Activated T-helper 2 cell treated with anti-CD3 and anti-CD28 coated beads, Interferon-gamma antibody, Interleukin-2, Interleukin-4, amounts not matched to agents 10 μg/mL and 5 μg/mL and 100 μg/mL, durations not matched to agents 14 hours and 24 hours and 36 hours (primary cell): ENCODE measurements around the gene SHISA4. TPM values are rescaled to one million over a fixed set of nuclear protein-coding genes. Genes with fewer than 3 reads are reported as not detected.
"Not testable (repeated sequence)": the region's sequence is repeated elsewhere in the genome, so short reads cannot be mapped to it uniquely, and the experiment has no call there.

Experiments used
- DNase-seq: peaks from one replicate; pipeline ENCODE4 v3.0.0; 2021; ENCODE audit warnings: low spot score
- H3K27ac Mint-ChIP-seq: one replicate; pipeline ENCODE4 v1.8.0; 2021; ENCODE audit warnings: mixed read lengths
- H3K27me3 Mint-ChIP-seq: one replicate; pipeline ENCODE4 v1.8.0; 2021; ENCODE audit warnings: low read depth, mixed read lengths
- H3K36me3 Mint-ChIP-seq: one replicate; pipeline ENCODE4 v1.8.0; 2021; ENCODE audit warnings: low read depth, mixed read lengths
- H3K4me1 Mint-ChIP-seq: one replicate; pipeline ENCODE4 v1.8.0; 2021; ENCODE audit warnings: low read depth, mixed read lengths
- H3K4me3 Mint-ChIP-seq: one replicate; pipeline ENCODE4 v1.8.0; 2021; ENCODE audit warnings: low read depth, mild to moderate bottlenecking, moderate library complexity, mixed read lengths
- H3K9me3 Mint-ChIP-seq: one replicate; pipeline ENCODE4 v1.8.0; 2021; ENCODE audit warnings: mixed read lengths
- intact Hi-C: fragments of 100-400 bp; cut with micrococcal nuclease; formaldehyde crosslinking; loops from one replicate; pipeline ENCODE4 v1.15.1; 2023
- total RNA-seq: library from RNA; stranded (reverse); gene quantifications from 2 replicates; pipeline ENCODE4 v1.2.3, GENCODE V29; 2022

SHISA4 gene
- total RNA-seq, 1 donor from 2014 or later: 0.48 TPM

DNA sequence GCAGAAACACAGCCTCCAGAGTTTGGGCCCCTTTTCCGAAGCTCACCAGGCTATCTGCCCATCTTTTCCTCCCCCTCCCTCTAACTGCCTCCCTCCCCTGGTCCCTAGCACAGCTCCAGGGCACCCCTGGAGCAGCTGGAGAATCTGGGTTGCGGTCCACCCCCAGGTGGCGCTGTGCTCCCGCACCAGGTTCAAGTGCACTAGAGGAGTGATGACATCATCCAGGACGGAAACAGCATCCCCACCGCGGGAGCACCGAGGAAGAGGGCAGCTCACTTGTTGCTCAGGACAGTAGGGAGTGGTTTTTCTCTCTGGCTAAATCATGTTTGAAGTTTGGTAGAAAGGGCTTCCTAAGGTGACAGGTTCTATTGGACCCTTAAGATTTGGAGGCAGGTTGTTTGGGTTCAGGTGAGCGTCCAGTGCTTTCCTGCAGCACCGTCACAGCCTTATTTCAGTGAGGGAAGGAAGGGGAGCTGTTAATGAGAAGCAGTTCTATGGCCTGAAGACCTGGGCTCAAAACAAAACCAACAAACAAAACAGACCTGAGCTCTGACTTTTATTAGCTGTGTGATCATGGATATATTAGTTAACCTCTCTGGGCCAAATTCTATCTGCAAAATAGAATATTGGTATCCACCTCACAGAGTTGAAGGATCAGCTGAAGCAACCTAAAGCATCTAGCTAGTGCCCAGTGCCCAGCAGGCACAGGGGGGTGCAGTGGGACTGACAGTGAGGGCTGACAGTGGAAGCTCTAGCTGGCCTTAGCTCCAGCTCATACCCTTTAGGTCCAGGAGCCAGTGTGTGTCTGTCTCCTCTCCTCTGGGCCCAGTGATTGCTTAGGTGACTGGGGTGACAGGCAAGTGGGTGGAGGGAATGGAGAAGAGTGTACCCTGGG lies 7.5 kb downstream of the SHISA4 start:
- Mint-ChIP-seq H3K4me1 (peaks cover 7% of the 10 kb centered on the region), H3K27me3 (peaks cover 12% of the 10 kb centered on the region), H3K9me3 (no peaks in the 10 kb centered on the region), H3K27ac (peak overlapping the region; percentile 36), H3K36me3 (no peaks in the 10 kb centered on the region), H3K4me3 (peak overlapping the region; percentile 9)
- intact Hi-C loops: loop anchor here (1.0 to 5.0 kb wide), 3 partner anchors 46 to 76 kb away; partner anchors contain the start of gene TIMM17A
- peak; percentile 79 for DNase-seq

DNA sequence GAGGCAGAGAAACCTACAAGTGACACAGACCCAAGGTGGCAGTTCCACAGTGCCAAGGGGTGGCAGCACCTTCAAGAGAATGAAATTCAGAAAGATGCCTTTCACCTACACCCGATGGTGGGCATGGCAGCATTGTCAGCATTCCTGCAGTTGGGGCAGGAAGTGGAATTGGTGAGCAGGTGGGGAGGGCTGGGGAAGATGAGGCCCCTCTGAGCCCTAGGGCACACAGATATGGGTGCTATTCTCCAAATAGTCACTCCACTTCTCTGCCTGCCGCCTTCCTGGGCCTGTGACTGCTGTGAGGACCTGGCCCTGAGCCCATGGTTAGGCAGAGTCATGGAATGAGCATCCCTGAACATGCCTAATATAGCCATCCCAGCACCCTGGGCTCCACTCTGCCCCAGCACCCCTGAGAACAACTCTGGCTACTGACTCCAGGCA lies 8.3 kb downstream of the SHISA4 start:
- H3K4me3 Mint-ChIP-seq: no peak overlapping the region
- H3K4me1 Mint-ChIP-seq: peaks cover 7% of the 10 kb centered on the region
- no peak for DNase-seq
- H3K9me3 Mint-ChIP-seq: no peaks in the 10 kb centered on the region
- intact Hi-C loops: loop anchor here (1.0 to 5.0 kb wide), 3 partner anchors 45 to 75 kb away; partner anchors contain the start of gene TIMM17A
- H3K27ac Mint-ChIP-seq: no peak overlapping the region
- peaks cover 7% of the 10 kb centered on the region for H3K27me3 Mint-ChIP-seq
- H3K36me3 Mint-ChIP-seq: no peaks in the 10 kb centered on the region

DNA sequence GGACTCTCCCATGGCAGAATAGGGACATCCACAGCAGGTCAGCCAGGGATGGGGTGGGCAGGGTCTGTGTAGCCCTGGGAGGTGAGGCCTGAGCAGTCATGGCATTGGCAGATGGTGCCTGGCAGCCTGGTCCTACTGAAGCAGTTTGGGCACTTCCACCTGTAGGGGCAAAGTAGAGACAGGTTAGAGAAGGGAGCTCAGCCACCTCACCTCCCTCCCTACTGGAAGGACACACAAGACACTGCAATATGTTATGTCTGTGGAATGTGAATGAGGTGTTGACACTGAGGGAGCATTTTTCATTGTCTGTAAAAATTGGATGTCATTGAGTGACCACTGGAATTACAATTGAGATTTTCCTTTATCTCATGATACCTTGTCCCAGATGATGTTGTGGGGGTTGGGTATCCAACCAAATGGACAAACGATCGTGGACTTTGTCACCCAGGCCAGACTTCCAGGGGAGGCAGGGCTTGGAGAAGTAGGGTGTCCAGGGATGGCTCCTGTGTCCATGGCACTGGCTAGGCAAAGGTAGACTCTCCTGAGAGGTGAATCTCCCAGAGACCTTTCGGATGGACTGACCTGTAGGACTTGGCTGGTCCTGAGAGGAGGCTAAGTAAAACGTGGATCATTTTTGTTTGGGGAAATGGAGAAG lies 9.7 kb downstream of the SHISA4 start:
- intact Hi-C loops: loop anchor here (5.0 kb wide), 1 partner anchor 44 kb away; no protein-coding TSS in a partner anchor
- Mint-ChIP-seq H3K4me1 (peaks cover 7% of the 10 kb centered on the region), H3K36me3 (no peaks in the 10 kb centered on the region), H3K9me3 (no peaks in the 10 kb centered on the region), H3K27me3 (peaks cover 4% of the 10 kb centered on the region), H3K4me3 (no peak overlapping the region), H3K27ac (no peak overlapping the region)
- no peak for DNase-seq

DNA sequence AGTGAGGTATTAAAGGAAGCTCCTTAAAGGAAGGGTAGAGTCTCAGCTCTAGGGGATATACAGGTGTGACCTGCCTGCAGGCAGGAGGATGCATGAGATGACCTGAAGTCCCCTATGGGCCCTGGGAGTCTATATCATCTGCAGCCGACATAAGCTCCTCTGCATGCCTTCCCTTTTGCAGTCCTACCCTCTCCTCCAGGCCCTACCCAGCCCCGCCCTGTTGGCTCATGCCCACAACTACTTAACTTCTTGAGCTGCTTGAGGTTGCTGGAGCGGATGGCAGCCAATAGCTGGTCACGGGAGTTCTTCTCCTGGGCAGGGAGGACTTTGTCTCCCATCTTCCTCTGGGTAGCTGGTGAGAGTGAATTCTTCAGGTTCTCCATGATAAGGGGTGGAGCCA lies 10.3 kb downstream of the SHISA4 start:
- peaks cover 3% of the 10 kb centered on the region for H3K27me3 Mint-ChIP-seq
- H3K4me1 Mint-ChIP-seq: peaks cover 7% of the 10 kb centered on the region
- intact Hi-C loops: loop anchor here (5.0 kb wide), 1 partner anchor 43 kb away; no protein-coding TSS in a partner anchor
- no peaks in the 10 kb centered on the region for H3K36me3 Mint-ChIP-seq
- no peak overlapping the region for H3K27ac Mint-ChIP-seq
- H3K4me3 Mint-ChIP-seq: no peak overlapping the region
- H3K9me3 Mint-ChIP-seq: no peaks in the 10 kb centered on the region
- no peak for DNase-seq

DNA sequence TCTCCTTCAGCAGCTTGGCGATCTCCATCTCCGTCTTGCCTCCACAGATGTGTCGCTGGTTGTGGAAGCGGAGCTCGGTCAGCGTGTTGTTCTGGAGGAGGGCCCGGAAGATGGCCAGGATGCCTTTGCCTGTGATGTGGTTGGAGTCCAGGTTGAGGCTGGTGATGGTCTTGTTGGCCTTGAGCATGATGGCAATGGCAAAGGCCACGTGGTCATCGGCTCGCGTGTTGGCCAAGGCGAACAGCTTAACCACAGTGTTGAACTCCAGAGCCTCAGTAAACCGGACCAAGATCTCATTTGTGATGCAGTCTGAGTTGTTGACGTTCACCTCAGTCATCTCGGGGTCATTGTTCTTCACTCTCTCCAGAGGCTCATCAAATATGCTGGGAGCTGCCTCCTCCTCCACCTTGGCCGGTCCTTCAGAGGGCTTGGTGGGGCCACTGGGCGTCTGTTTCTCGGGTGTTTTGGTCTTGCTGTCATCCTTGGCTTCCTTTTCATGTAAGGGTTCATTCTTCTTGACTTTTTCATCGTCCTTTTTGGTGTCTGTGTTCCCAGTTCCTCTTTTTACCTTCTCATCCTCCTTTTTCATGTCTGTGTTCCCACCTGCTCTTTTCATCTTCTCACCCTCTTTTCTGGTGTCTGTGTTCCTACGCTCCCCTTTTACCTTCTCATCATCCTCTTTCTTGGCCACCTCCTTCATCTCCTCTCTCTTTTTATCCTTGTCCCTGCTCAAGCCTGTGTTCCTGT lies 11.2 kb downstream of the SHISA4 start:
- H3K27me3 Mint-ChIP-seq: peaks cover 2% of the 10 kb centered on the region
- peaks cover 7% of the 10 kb centered on the region for H3K4me1 Mint-ChIP-seq
- no peaks in the 10 kb centered on the region for H3K9me3 Mint-ChIP-seq
- H3K4me3 Mint-ChIP-seq: no peak overlapping the region
- H3K36me3 Mint-ChIP-seq: no peaks in the 10 kb centered on the region
- DNase-seq: no peak
- no peak overlapping the region for H3K27ac Mint-ChIP-seq
- intact Hi-C loops: loop anchor here (5.0 kb wide), 1 partner anchor 42 kb away; no protein-coding TSS in a partner anchor

DNA sequence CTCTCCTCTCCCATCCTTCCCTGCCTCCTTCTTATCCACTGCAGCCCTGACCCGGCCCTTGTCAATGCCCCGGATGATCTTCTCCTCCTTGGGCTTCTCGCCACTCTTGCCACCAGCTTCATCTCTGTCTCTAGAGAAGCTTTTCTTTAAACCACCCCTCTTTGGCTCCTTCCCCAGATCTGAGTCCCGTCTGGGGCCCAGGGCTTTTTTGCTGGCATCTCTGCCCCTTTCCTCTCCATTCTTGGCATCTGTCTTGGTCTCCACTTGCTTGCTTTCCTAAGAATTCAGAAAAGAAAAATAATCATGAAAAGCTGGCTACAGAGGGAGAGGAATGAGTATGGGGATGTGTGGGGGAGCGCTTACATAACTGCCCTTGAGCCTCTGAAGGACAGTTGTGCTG lies 11.8 kb downstream of the SHISA4 start:
- Mint-ChIP-seq H3K4me1 (peaks cover 11% of the 10 kb centered on the region), H3K9me3 (no peaks in the 10 kb centered on the region), H3K4me3 (no peak overlapping the region), H3K36me3 (no peaks in the 10 kb centered on the region), H3K27me3 (peaks cover 2% of the 10 kb centered on the region), H3K27ac (no peak overlapping the region)
- intact Hi-C loops: no loop called here
- DNase-seq: no peak

DNA sequence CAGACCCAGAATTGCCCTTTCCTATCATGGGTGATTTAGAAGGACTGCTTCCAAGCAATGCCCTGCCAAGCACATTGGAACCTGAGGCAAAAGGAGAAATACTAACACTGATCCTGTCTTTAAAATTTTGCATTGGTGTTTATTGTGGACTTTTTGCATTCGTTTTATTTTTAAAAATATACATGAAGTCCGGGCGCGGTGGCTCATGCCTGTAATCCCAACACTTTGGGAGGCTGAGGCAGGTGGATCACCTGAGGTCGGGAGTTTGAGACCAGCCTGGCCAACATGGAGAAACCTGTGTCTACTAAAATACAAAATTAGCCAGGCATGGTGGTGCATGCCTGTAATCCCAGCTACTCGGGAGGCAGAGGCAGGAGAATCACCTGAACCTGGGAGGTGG lies 12.3 kb downstream of the SHISA4 start:
- H3K36me3 Mint-ChIP-seq, intact Hi-C loops, H3K9me3 Mint-ChIP-seq, H3K4me3 Mint-ChIP-seq, H3K27ac Mint-ChIP-seq, H3K27me3 Mint-ChIP-seq, DNase-seq: not testable (repeated sequence)
- H3K4me1 Mint-ChIP-seq: peaks cover 10% of the 10 kb centered on the region

DNA sequence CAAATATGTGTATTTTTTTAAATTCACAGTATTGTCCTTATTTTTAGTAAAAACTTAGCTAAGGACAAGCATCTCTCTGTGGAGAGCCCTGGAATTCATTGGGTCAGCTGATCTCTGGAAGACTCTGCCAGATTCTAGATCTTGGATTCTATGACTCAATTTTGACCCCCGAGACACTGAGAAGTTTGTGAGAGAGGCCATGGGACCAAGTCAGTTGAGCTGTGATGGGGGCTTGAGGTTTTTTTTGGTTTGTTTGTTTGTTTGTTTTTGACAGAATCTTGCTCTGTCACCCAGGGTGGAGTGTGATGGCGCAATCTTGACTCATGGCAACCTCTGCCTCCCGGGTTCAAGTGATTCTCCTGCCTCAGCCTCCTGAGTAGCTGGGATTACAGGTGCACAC lies 13.5 kb downstream of the SHISA4 start:
- no peak overlapping the region for H3K27ac Mint-ChIP-seq
- no peaks in the 10 kb centered on the region for H3K9me3 Mint-ChIP-seq
- H3K4me1 Mint-ChIP-seq: peaks cover 6% of the 10 kb centered on the region
- H3K27me3 Mint-ChIP-seq: peaks cover 2% of the 10 kb centered on the region
- intact Hi-C loops: no loop called here
- H3K4me3 Mint-ChIP-seq: no peak overlapping the region
- DNase-seq: no peak
- no peaks in the 10 kb centered on the region for H3K36me3 Mint-ChIP-seq

DNA sequence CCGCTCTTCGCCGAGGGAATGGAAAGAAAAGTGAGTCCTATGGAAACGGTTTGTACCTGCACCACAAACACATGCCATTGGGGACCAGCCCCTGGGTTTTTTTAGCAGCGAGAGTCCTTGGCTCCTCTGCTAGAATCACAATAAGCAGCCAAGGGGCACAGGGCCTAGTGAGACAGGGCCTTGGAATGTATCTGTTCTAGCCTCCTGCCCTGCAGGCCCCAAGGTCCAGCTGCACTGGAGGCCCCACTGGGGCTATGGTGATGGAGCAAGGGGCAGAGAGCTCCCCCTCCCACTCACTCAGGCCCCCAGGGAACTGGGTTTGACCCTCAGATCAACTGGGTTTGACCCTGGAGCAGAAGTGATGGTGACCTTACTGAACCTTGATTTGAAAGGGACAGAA lies 14.4 kb downstream of the SHISA4 start:
- H3K4me3 Mint-ChIP-seq: no peak overlapping the region
- peaks cover 6% of the 10 kb centered on the region for H3K4me1 Mint-ChIP-seq
- no peak overlapping the region for H3K27ac Mint-ChIP-seq
- no peaks in the 10 kb centered on the region for H3K9me3 Mint-ChIP-seq
- no peaks in the 10 kb centered on the region for H3K36me3 Mint-ChIP-seq
- DNase-seq: no peak
- H3K27me3 Mint-ChIP-seq: peaks cover 2% of the 10 kb centered on the region
- intact Hi-C loops: no loop called here

DNA sequence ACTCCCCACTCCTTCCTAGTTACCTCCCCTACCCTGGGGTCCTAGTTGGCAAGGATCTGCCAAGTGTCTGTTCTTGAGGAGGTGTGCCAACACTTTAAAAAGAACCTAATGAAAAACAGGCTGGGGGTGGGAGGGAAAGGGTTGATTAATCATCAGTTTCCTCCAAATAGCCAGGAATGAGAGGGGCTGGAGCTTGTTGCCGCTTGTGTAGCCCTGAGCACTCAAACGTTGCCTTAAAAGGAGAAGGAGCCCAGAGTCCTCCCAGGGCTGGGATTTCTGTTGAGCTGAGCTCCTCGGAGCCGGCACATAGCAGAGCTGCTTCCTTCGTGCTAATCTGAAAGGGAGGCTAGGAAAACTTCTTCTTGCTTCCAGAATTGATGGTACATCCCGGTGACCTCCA lies 15.9 kb downstream of the SHISA4 start:
- intact Hi-C loops: no loop called here
- H3K27ac Mint-ChIP-seq: no peak overlapping the region
- H3K4me3 Mint-ChIP-seq: no peak overlapping the region
- peaks cover 6% of the 10 kb centered on the region for H3K4me1 Mint-ChIP-seq
- H3K9me3 Mint-ChIP-seq: no peaks in the 10 kb centered on the region
- peaks cover 2% of the 10 kb centered on the region for H3K27me3 Mint-ChIP-seq
- H3K36me3 Mint-ChIP-seq: no peaks in the 10 kb centered on the region
- no peak for DNase-seq

DNA sequence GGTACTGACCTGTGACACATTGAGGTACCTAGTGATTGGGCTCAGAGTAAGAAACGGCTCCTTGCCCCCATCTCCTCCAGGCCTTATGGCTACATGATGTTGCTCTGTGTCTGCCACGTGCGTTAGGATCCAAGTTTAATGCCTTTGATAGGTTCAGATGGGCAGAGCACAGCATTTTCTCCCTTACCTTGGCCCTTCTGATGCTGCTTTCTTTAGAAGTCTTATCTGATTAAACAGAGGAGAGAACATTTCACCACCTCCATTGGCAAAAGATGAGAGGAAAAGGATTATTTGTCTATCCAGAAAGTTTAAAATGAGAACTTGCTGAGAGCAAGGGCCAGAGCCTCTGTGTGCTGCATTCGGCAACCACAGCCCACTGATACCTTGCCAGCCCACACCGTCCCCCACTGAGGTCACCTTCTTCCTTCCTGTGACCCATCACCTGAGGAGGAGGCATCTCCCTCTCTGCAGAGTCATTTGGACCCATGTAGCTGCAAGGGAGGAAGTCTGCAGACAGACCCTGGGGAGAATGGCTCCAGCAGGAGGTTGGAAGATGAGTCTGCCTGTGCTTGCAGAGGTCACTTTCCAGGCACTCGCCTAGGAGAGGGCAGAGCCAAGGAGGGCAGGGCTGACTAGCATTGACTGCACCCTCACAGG lies 16.7 kb downstream of the SHISA4 start:
- DNase-seq: no peak
- H3K27me3 Mint-ChIP-seq: no peaks in the 10 kb centered on the region

DNA sequence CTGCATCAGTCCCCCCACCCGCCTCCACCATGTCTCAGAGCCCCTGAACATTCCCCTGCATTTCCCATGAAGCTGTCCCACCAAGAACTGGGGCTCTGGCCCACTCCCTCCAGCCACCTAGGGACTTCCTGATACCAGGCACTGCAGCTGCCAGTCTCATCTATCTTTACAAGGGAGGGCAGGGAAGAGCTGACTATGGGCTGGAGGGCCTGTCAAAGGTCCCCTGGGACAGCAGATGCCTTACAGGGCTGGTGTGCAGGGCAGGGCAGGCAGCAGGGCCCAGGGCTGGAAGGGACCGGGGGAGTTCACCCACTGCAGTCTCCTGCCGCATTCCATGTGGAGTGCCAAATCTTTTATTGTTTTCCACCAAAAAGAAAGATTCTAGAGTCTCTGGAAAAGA lies 17.6 kb downstream of the SHISA4 start:
- peaks cover 6% of the 10 kb centered on the region for H3K4me1 Mint-ChIP-seq
- no peak for DNase-seq
- no peak overlapping the region for H3K27ac Mint-ChIP-seq
- no peaks in the 10 kb centered on the region for H3K36me3 Mint-ChIP-seq
- intact Hi-C loops: no loop called here
- H3K27me3 Mint-ChIP-seq: no peaks in the 10 kb centered on the region
- H3K4me3 Mint-ChIP-seq: no peak overlapping the region
- no peaks in the 10 kb centered on the region for H3K9me3 Mint-ChIP-seq

More for the DNA sequence above, 16.7 kb downstream of the SHISA4 start:
- H3K4me1 Mint-ChIP-seq: peaks cover 6% of the 10 kb centered on the region
- no peaks in the 10 kb centered on the region for H3K36me3 Mint-ChIP-seq
- intact Hi-C loops: no loop called here
- H3K27ac Mint-ChIP-seq: no peak overlapping the region
- H3K4me3 Mint-ChIP-seq: no peak overlapping the region
- no peaks in the 10 kb centered on the region for H3K9me3 Mint-ChIP-seq
